Neural progenitor cell (in vitro differentiated cells): ENCODE measurements around the gene IRGC.

Experiments
- EZH2phosphoT487 ChIP-seq: fragments of 200-600 bp; sonication (generic); IDR thresholded peaks from 2 replicates; pipeline ENCODE4 v1.6.1; 2017; ENCODE audit warnings: antibody characterized with exemption
- TF ChIP-seq, protein P1 (sequence below): fragments of 200-600 bp; sonication (generic); IDR thresholded peaks from 2 replicates; pipeline ENCODE4 v1.5.1; 2017; ENCODE audit warnings: antibody characterized with exemption, mild to moderate bottlenecking

DNA sequence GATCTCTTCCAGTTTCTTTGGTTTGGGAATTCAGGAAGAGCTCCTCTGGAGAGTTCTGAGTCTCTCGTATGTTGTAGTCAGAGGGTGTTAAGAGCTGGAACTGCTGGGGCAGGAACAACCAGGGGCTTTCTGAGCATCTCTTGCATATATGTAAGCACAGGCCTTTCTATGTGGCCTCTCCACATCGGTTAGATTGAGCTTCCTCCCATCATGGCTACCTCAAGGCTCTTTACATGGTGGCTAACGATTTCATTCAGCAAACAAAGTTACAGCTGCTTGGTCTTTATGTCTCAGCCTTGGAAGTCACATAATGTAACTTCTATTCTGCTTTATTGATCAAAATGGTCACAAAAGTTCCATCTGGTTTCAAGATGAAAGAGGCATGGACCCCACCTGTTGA is 25.4 kb upstream of the IRGC start:
- TF ChIP-seq, protein P1, sequence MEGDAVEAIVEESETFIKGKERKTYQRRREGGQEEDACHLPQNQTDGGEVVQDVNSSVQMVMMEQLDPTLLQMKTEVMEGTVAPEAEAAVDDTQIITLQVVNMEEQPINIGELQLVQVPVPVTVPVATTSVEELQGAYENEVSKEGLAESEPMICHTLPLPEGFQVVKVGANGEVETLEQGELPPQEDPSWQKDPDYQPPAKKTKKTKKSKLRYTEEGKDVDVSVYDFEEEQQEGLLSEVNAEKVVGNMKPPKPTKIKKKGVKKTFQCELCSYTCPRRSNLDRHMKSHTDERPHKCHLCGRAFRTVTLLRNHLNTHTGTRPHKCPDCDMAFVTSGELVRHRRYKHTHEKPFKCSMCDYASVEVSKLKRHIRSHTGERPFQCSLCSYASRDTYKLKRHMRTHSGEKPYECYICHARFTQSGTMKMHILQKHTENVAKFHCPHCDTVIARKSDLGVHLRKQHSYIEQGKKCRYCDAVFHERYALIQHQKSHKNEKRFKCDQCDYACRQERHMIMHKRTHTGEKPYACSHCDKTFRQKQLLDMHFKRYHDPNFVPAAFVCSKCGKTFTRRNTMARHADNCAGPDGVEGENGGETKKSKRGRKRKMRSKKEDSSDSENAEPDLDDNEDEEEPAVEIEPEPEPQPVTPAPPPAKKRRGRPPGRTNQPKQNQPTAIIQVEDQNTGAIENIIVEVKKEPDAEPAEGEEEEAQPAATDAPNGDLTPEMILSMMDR: no peak
- no peak for TF ChIP-seq EZH2phosphoT487
